Mesodermal cell (in vitro differentiated cells): ENCODE data around the gene APOBR.
"Not testable (repeated sequence)": the region's sequence is repeated elsewhere in the genome, so short reads cannot be mapped to it uniquely, and the experiment has no call there.

Experiments
- H3K27ac ChIP-seq: 2 replicates; pipeline ENCODE4 v1.7.0; 2013; ENCODE audit warnings: mild to moderate bottlenecking, low read depth, low read length, moderate library complexity; ENCODE audit not compliant: severe bottlenecking
- H3K36me3 ChIP-seq: 2 replicates; pipeline ENCODE4 v1.7.1; 2013; ENCODE audit warnings: mild to moderate bottlenecking, low read length, moderate library complexity; ENCODE audit not compliant: control insufficient read depth, insufficient read depth
- H3K4me1 ChIP-seq: one replicate; pipeline ENCODE4 v1.7.1; 2013; ENCODE audit warnings: mild to moderate bottlenecking, low read length; ENCODE audit not compliant: insufficient read depth, control insufficient read depth, poor library complexity, severe bottlenecking
- H3K4me3 ChIP-seq: 2 replicates; pipeline ENCODE4 v1.7.0; 2013; ENCODE audit warnings: low read length, control low read depth, mild to moderate bottlenecking; ENCODE audit not compliant: insufficient read depth, poor library complexity, severe bottlenecking; ENCODE audit errors: extremely low read depth
- H3K9me3 ChIP-seq: 2 replicates; pipeline ENCODE4 v1.7.1; 2013; ENCODE audit warnings: mild to moderate bottlenecking, low read length, moderate library complexity; ENCODE audit not compliant: control insufficient read depth
- whole genome bisulfite sequencing, 2 experiments: methylation state at CpG; one replicate each; pipeline ENCODE4 v1.1.5; 2013; ENCODE audit warnings: missing lambda C conversion rate in 2 of 2; ENCODE audit not compliant: insufficient coverage in 2 of 2; 5-methylcytosine and 5-hydroxymethylcytosine counted together

The APOBR gene

GRCh38 chr16:28499854-28500253 is 5.4 kb downstream of the APOBR start:
- Histone ChIP-seq H3K4me3 (no peak overlapping the region), H3K27ac (no peak overlapping the region), H3K9me3 (no peaks in the 10 kb centered on the region), H3K4me1 (no peaks in the 10 kb centered on the region), H3K36me3 (no peaks in the 10 kb centered on the region)
- 81 to 88% methylated on average over 8 to 9 of the region's 10 CpGs for WGBS, 2 experiments

- not testable (repeated sequence) for H3K4me1 ChIP-seq, H3K4me3 ChIP-seq, H3K27ac ChIP-seq, H3K36me3 ChIP-seq, H3K9me3 ChIP-seq
- 84 to 91% methylated on average over 11 to 16 of the region's 18 CpGs for WGBS, 2 experiments
Observed at GRCh38 chr16:28500476-28501180, 6.2 kb downstream of the APOBR start.

DNA sequence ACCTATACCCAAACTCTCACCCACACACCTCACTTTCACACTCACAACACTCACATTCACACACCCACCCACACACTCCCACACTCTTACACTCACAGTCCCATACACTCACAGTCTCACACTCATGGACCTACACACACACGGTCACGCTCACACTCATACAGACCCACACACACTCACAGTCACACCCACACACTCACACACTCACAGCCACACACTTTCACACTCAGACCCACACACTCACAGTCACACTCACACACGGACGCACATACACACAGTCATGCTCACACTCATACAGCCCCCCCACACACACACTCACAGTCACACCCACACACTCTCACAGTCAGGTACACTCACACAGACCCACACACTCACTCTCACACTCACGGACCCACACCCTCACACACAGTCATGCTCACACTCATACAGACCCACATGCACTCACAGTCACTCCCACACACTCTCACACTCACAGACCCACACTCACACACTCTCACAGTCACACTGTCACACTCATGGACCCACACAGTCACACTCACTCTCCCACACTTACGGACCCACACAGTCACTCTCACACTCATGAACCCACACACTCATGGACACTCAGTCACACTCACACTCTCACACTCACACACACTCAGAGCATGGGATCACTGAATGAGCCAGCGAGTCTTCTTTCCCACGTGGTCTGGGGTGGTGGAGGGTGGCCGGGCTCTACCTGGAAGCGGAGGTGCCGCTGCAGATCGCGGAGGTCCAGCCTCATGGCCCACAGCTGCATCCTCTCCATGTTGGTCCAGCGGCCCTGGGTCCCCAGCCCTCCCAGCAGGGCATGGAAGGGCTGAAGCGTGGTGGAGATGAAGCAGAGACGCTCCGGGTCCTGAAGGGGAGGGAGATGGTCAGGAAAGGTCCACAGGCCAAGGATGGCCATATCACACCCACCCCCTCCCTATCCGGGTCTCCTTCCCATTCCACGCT is 7.1 kb downstream of the APOBR start:
- WGBS, 2 experiments = 80 to 85% methylated on average over 9 to 15 of the region's 19 CpGs
- Histone ChIP-seq H3K4me3 (no peak overlapping the region), H3K27ac (no peak overlapping the region), H3K4me1 (no peaks in the 10 kb centered on the region), H3K9me3 (no peaks in the 10 kb centered on the region), H3K36me3 (no peaks in the 10 kb centered on the region)

- Histone ChIP-seq H3K4me3 (no peak overlapping the region), H3K9me3 (no peaks in the 10 kb centered on the region), H3K36me3 (no peaks in the 10 kb centered on the region), H3K27ac (no peak overlapping the region), H3K4me1 (no peaks in the 10 kb centered on the region)
- WGBS, 2 experiments = 71 to 81% methylated on average over 2 of the region's 2 CpGs
Observed at GRCh38 chr16:28502290-28502689, 7.8 kb downstream of the APOBR start.

- H3K9me3 ChIP-seq = no peaks in the 10 kb centered on the region
- 79 to 83% methylated on average over 5 to 9 of the region's 15 CpGs for WGBS, 2 experiments
Observed at GRCh38 chr16:28503470-28504259, 9.2 kb downstream of the APOBR start.

DNA sequence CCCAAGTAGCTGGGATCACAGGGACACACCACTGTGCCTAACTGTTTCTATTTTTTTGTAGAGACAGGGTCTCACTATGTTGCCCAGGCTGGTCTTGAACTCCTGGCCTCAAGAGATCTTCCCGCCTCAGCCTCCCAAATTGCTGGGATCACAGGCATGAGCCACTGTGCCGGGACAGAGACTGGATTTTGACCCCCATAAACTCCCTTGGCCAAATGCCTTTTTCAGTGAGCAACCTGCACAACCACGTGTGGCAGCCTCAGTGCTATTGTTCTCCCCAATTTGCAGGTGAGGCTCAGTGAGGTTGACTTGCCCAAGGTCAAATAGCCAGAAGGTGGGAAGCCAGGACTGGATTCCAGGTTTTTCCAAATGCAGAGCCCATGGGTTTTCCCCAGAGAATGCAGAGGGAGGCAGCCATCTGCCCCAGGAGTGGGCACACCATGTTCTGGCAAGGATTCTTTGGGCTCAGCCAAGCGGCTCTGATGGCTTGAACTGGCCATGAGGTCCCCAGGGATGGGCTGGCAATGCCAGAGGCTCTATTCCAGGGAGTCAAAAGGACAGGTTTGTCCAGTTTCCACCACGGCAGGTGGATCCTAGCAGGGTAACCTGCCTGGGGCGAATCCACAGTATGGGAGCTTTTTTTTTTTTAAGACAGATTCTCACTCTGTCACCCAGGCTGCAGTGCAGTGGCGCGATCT is 10.4 kb downstream of the APOBR start:
- no peak overlapping the region for H3K27ac ChIP-seq
- 84 to 88% methylated on average over 7 of the region's 8 CpGs for WGBS, 2 experiments
- H3K4me1 ChIP-seq = no peaks in the 10 kb centered on the region
- H3K36me3 ChIP-seq = no peaks in the 10 kb centered on the region
- no peak overlapping the region for H3K4me3 ChIP-seq
- H3K9me3 ChIP-seq = no peaks in the 10 kb centered on the region

More at GRCh38 chr16:28503470-28504259, 9.2 kb downstream of the APOBR start:
- no peak overlapping the region for H3K4me3 ChIP-seq
- no peaks in the 10 kb centered on the region for H3K36me3 ChIP-seq
- H3K27ac ChIP-seq = no peak overlapping the region
- no peaks in the 10 kb centered on the region for H3K4me1 ChIP-seq

GRCh38 chr16:28505489-28506137 is 11.2 kb downstream of the APOBR start:
- 81 to 82% methylated on average over 9 to 14 of the region's 14 CpGs for WGBS, 2 experiments
- Histone ChIP-seq H3K4me3 (no peak overlapping the region), H3K9me3 (no peaks in the 10 kb centered on the region), H3K4me1 (no peaks in the 10 kb centered on the region), H3K36me3 (no peaks in the 10 kb centered on the region), H3K27ac (no peak overlapping the region)

- Histone ChIP-seq H3K4me1 (no peaks in the 10 kb centered on the region), H3K9me3 (no peaks in the 10 kb centered on the region), H3K4me3 (no peak overlapping the region), H3K27ac (no peak overlapping the region), H3K36me3 (no peaks in the 10 kb centered on the region)
- WGBS, 2 experiments = 86 to 100% methylated on average over 1 to 3 of the region's 3 CpGs
Observed at GRCh38 chr16:28511031-28511430, 16.6 kb downstream of the APOBR start.

DNA sequence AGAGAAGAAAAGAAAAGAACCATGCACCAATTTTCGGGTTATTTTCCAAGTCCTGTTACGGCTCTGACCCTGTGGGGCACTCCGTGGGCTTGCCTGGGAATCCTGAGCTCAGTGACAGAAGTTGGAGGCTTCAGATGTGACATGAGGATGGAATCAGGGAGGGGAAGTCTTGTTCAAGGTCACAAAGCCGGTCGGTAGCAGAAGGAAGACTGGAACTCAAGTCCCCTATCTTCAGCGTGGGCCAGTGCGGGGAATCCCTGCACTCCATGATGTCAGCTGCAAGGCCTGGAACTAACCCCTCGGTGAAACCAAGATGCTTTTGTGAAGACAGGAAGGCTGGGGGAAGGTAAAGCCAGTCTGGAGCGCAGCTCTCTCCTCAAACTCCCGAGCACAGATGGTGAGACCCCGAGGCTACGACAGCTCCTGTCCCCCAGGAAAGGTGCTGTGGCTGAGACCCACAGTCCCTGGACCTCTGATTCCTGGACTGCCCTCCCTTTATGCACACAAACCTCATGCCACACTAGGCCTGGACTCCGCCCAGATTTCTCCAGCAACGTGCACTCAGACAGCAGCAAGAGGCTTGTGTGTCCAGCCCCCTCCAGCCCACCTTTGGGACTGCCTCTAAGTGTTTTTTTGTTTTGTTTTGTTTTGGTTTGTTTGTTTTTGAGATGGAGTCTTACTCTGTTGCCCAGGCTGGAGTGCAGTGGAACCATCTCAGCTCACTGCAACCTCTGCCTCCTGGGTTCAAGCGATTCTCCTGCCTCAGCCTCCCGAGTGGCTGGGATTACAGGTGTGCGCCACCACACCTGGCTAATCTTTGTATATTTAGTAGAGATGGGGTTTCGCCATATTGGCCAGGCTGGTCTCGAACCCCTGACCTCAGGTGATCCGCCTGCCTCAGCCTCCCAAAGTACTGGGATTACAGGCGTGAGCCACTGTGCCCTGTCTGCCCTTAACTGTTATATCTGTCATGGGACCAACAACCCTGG is 17.7 kb downstream of the APOBR start:
- Histone ChIP-seq H3K36me3 (no peaks in the 10 kb centered on the region), H3K4me1 (no peaks in the 10 kb centered on the region), H3K27ac (no peak overlapping the region), H3K9me3 (no peaks in the 10 kb centered on the region), H3K4me3 (no peak overlapping the region)
- 86 to 93% methylated on average over 18 of the region's 21 CpGs for WGBS, 2 experiments
